NCI-H345 treated with DMSO at 0.1 percent for 48 hours (cell line): ENCODE results near the gene CLCN1.

Source experiments
- DNase-seq: peaks from one replicate; lab custom pipeline; 2025; ENCODE audit not compliant: unreplicated experiment; lab: John Stamatoyannopoulos, UW

Gene CLCN1

GRCh38 chr7:143395187-143396149, 79.6 kb downstream of the CLCN1 start:
- DNase-seq, result no peak

GRCh38 chr7:143396182-143396581, 80.3 kb downstream of the CLCN1 start:
- no peak for DNase-seq

GRCh38 chr7:143396625-143397556, 81.0 kb downstream of the CLCN1 start:
- no peak for DNase-seq

GRCh38 chr7:143397710-143398530, 82.0 kb downstream of the CLCN1 start:
- DNase-seq, result no peak

GRCh38 chr7:143398616-143399015, 82.7 kb downstream of the CLCN1 start:
- DNase-seq, result no peak

GRCh38 chr7:143399151-143399550, 83.2 kb downstream of the CLCN1 start:
- no peak for DNase-seq

GRCh38 chr7:143399642-143400041, 83.7 kb downstream of the CLCN1 start:
- DNase-seq, result no peak

GRCh38 chr7:143401265-143401664, 85.4 kb downstream of the CLCN1 start:
- no peak for DNase-seq
